ENCODE data around the gene SPIRE1.

SPIRE1 gene

DNA sequence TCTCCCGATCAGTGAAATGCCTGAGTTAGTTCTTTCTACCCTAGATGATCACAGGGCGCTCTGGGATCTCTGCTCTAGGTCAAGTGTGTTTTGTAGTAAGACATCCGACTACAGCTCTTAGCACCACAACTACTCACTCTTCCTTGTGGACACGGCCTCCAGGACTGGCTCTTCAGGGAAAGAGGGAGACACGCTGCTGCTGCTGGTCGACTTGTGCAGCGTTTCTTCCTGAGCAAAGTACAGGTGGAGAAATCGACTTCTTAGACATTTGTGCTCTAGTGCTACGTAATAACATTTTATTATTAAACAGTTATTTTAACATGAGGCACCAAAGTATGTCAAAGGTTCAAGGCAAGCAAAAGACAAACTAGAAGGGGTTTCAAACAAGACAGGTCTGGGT is 193.2 kb downstream of the SPIRE1 start:
- no peak for TF ChIP-seq CTCF (conservative IDR thresholded peaks at IDR 0.05)
- no peak overlapping the region for H3K27ac ChIP-seq

DNA sequence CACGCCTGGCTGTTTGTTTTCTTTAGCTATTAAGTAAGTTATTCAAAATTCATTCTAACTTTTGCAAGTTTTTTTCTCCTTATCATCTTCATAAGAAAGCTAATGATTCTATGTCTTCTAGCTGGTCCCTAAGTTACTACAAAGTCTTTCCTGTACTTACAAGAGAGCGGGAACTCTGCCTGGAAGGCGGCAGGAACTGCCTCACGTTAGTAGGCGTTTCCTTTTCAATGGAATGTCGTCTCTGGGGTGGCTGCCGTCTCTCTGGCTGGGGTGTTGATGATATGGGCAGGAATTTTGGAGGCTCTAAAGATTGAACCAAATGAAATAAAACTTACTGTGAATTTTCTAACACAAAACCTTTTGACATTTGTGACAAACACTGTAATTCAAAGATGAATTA is 194.7 kb downstream of the SPIRE1 start:
- TF ChIP-seq CTCF (conservative IDR thresholded peaks at IDR 0.05), result no peak
- no peak overlapping the region for H3K27ac ChIP-seq

- H3K27ac ChIP-seq, result no peak overlapping the region
- TF ChIP-seq CTCF (conservative IDR thresholded peaks at IDR 0.05), result no peak
These were observed 195.7 kb downstream of the SPIRE1 start for GRCh38 chr18:12462242-12462641.

DNA sequence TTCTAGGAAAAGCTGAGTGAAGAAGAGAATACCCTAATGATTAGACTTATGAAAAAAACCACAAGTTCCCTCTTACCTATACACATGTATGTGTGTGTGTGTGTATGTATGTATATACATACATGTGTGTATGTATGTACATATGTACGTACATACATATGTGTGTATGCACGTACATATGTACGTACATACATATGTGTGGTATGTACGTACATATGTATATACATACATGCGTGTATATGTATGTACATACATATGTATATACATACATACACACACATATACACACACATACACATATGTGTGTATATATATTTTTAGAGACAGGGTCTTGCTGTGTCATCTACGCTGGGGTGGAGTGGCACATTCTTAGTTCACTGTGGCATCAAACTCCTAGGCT is 196.6 kb downstream of the SPIRE1 start:
- H3K27ac ChIP-seq, result no peak overlapping the region
- no peak for TF ChIP-seq CTCF (conservative IDR thresholded peaks at IDR 0.05)

GRCh38 chr18:12460874-12461273 is 197.0 kb downstream of the SPIRE1 start:
- H3K27ac ChIP-seq, result no peak overlapping the region
- no peak for TF ChIP-seq CTCF (conservative IDR thresholded peaks at IDR 0.05)

DNA sequence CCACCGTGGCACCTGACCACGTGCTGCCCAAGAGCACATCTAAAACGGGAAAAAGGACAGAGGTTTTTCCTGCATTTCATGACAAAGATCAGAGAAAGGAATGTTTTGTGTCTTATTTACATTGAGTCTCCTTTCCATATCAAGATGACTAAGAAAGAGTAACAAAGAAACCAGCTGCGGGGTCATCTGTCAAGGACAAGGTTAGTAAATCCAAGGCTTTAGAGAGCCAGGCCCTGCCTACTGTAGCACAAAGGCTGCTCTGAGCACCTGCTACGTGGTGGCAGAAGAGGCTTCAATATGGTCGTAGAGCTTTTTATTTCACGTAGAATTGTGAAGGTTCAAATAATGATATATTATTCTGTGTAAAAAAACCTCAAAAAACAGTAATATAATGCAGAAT is 199.1 kb downstream of the SPIRE1 start:
- TF ChIP-seq CTCF (conservative IDR thresholded peaks at IDR 0.05), result no peak
- no peak overlapping the region for H3K27ac ChIP-seq

GRCh38 chr18:12456441-12456840 is 201.5 kb downstream of the SPIRE1 start:
- no peak for TF ChIP-seq CTCF (conservative IDR thresholded peaks at IDR 0.05)
- no peak overlapping the region for H3K27ac ChIP-seq

DNA sequence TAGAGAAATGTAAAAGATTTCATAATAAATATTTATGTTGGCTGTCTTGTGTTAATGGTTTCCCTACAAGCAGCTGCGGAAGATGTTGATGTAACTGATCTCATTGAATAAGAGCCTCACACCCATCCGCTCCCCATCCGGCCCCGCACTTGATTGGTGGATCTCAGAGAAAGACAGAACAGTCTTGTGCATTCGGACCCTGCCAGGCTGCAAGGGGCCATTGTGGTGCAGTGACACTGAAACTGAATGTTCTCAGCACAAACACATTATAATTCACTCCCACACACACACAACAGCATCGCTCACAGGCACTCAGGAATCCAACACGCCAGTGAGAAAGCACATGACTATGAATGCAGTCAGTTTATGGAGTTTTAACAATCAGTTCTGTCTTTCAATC is 202.4 kb downstream of the SPIRE1 start:
- no peak for TF ChIP-seq CTCF (conservative IDR thresholded peaks at IDR 0.05)
- H3K27ac ChIP-seq, result no peak overlapping the region

Data from VCaP (cell line).